ENCODE data around the gene PODXL2. TPM values are rescaled to one million over a fixed set of nuclear protein-coding genes. Genes with fewer than 3 reads are reported as not detected.
"Not testable (repeated sequence)": the region's sequence is repeated elsewhere in the genome, so short reads cannot be mapped to it uniquely, and the experiment has no call there.

PODXL2 gene
- total RNA-seq, 1 experiment from 2014 or later = 5.9 TPM

DNA sequence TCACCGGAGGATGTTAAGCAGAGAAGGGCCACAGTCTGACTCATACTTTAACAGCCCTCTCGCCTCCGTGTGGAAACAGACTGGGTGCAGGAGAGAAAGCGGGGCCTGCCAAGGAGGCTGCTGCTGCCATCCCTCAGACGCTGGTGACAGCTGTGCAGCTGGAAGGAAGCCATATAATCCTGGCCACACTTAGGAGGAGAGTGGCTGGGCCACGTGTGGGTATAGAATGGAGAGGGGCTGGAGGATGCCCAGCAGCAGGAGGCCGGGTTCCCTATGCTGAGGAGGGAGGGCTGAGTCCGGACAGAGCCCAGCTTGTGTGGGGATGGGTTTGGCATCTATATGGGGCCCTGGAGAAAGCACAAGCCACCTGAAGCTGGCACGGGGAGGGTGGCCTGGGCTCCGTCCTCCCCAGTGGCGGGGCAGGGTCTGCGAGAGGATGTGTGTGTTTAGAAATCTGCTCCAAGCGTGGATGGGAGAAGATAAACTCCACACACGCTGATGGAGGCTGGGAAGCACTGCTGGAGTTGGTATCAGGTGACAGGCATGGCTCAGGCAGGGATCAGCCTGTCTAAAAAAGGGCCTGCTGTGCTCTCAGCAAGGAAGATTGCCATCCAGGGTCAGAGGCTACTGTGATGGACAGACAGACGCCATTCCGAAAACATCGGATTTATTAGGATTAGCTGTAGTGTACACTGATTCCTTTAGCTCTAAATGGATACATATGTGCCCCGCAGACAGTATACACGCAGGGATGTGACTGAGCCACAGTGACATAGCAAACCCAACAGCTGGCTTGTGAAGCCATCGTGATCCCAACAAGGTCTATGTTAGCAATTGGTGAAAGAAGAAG is 59.7 kb downstream of the PODXL2 start:
- DNase-seq (ENCODE audit: low read depth) = peak; percentile 79

DNA sequence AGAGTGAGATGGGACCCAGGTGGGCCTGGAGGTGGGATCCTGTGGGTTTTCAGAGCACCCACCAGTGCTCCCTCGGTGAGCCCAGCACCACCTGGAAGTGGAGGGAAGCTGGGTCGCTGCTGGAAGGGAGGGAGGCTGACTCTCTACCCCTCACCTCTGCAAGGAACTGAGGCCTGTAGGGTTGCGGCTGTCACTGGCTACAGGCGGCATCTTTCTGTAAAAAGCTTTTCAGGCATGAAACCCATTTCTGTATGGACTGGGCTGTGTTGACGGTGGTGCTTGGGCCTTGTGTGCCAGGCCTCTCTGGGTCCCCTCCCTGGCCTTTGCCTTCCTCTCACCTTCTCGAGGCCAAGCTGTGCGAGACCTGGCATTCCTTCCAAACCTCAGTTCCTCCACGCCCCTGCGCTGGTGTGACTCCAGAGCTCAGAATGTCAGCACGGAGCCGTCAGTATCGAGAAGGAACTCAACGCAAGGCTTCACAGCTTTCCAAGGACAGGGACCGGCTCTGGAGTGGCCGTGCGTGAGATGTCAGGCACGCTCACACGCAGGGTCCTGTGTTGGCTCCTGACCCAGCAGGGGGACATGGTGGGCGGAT is 60.4 kb downstream of the PODXL2 start:
- no peak for DNase-seq (ENCODE audit: low read depth)

DNA sequence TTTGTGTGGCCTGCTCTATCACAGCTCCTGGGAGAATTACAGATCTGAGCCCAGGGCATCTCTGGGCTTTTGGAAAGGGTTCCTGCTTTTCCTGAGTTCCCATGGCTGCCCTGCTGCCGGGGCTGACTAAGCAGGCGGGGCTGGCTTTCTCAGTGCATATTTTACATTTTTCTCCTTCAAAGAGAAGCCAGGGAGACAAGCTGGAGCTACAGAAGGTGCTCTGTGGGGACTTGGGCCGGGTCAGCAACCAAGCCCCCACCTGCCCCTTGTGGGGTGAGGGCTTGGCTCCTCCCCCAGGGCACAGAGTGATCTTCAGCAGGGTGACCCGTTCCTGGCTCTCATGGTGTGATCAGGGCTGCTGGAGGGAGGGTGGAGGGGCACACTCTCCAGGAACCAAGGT is 61.1 kb downstream of the PODXL2 start:
- peak; percentile 60 for DNase-seq (ENCODE audit: low read depth)

DNA sequence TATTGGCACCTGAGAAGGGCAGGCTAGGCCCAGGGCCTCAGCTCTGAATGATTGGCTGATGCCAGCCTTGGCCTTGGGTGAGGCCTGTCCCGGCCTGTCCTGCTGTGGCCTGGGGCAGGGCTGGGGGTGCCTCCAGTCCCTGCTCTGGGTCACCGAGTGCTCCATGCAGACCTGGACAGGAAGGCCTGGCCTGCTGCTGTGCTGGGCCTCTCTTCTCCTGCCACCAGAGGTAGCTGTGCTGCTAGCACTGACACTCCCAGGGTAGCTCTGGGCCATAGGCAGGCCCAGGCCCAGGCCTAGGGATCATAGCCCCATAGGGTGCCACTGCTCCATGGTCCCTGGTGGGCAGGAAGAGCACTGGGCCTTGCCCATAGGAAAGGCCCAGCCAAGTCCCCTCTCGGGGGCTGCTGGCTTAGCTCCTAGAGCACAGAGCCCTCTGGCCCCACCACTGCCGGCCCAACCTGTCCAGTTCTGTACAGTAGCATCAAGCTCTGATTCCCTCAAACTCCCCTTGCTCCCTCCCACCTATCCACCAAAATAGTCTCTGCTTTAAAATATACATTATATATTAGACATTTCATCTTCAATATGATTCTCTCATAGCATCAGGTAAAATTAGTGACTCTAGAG is 62.0 kb downstream of the PODXL2 start:
- DNase-seq (ENCODE audit: low read depth) = peak; percentile 62

DNA sequence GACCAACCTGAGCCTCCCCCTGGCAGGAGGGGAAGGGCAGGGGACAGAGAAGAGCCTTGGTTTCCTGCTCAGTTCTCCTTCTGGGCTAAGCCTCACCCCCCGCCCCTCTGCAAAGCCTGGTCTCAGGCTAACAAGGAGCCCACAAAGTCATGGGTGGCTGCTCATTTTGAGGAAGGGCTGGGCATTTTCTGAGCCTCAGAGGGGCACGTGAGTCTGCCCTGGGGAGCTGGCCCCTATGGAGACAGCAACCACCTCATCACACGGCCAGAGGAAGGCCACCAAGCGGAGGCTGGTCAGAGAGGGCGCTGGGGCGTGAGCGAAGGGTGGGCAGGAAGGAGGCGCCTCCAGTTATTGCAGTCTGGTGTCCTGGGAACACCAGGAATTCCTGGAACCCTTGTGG is 62.5 kb downstream of the PODXL2 start:
- no peak for DNase-seq (ENCODE audit: low read depth)

DNA sequence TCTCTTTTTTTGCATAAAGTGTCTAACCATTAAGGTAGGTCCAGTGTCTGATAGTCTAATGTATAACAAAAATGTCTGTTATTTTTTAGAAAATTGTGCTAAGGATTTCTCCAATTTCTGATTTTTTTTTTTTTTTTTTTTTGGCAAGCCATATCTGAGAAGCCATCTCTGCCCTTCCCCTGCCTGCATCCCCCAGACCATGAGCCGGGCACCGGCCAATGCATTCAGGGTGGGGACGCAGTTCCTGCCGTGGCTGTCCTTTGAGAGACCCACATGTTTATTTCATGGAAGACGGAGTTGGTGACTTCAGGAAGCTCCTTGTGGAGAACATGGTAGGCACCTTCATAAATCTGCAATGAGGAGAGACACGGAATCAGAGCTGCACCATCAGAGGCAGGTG is 63.0 kb downstream of the PODXL2 start:
- no peak for DNase-seq (ENCODE audit: low read depth)

DNA sequence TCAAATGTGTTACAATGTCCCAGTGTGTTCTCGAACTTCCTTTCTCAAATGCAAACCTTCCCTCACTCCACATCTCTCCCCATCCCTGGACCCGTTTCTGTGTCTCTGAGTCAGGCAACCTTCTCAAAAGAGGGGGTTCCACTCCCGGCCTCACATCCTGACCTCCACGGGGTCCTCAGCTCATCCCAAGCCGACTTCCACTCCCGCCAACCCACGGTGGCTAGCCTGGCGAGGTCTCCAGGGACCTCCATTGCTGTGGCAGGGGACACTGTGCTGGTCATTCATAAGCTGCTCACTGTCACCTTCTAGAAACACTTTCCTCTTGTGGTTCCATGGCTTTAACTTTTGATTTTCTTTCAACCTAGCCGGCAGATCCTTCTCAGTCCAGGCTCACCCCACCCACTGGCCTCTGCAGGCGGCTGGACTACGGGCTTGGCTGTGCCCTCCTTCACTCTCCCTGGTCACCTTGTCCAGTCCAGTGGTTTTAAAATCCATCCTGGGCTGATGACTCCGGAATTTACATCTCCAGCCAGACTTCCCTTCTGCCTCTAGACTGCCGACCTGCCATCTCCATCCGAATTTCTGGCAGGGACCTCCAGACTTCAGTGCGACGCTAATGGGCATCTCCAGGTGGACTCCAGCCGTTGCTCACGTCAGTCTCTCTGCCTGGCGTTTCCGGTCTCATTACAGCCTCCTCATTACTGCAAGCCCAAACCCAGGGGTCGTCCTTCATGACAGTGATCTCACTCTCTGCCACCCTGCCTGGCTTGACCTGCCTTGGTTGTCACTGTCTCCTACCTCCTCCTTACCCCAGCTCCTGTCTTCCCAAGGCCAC is 63.7 kb downstream of the PODXL2 start:
- no peak for DNase-seq (ENCODE audit: low read depth)

DNA sequence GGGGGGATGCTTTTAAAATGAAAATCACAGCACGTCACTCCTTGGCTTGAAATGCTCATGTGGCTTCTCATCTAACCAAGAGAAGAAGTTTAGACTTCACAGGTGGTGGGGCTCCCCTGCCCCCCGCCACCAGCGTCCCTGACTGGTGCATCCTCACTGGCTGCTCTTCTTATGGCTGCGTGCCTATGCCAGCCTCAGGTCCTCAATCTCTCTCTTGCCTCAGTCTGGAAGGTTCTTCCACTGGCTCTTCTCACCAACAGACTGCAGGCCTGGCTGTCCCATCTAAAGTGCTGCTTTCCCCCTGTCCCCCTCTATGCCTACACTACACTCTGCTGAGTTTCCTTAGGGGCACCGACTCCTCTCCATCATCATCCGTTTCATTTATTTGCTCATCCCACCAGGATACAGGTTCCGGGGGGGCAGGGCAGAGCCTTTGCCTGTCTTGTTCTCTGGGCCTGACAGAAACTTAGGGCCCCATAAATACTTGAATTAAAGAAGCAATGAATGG is 64.4 kb downstream of the PODXL2 start:
- DNase-seq (ENCODE audit: low read depth) = no peak

DNA sequence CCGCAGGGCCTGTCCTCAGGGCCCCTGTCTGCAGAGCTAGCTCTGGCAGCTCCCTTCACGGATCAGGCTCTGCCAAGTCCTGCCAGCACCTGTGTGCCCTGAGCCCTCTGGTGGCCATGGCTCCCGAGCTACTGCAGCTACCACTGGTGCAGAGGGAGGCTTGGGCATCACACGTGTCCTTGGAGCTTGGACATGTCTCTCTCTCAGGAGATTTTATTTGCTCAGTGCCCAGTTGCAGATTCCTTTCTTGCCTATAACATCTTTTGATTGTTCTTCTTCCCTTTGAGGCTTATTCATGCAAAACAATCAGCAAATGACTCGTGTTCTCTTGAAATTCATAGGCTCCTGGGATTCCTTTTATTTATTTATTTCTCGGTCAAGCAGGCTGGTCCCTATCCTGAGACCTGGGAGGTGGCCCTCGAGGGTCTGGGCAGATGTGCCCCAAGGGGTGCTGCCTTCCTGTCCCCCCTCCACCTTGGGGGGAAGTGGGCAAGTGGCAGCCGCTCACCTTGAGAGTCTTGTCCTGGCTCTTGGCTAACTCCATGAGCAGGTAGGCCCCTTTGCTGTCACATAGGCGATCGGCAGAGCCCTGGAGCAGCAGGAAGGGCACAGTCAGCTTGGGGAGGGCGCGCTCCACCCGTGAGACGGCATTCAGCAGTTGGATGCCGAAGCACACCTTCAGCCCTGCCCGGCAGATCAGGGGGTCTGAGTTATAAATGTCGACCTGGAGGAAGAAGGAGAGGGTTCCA is 65.7 kb downstream of the PODXL2 start:
- DNase-seq (ENCODE audit: low read depth) = peak; percentile 46

DNA sequence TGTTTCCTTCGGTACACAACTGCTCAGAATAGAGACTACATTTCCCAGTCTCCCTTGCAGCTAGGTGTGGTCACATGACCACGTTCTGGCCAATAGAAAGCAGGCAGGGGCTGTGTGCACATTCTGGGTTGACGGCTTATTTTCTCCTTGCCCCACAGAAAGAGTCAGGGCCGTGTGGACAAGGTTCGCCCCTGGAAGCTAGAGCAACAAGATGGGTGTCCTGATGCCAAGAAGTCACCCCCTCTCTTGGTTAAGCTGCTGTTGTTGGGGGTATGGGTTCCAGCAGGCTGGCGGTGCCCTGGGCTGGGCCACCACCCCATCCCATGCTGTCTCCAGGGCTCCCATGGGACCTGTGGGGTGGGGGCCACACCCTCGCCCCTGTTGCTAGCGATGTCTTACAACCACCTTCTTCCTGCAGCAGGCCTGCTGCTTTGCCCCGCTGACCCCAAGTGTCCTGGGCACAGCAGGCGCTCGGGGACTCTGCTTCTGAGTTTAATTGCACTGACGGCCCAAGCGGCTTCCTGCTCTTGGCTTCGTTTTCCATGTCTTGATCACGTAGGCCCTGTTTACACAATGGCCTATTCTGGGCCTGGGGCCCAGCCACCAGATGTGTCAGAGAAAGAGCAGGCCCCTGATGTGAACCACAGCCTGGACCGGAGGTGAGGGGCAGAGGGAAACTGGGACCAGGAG is 68.7 kb downstream of the PODXL2 start:
- DNase-seq (ENCODE audit: low read depth) = peak; percentile 85

DNA sequence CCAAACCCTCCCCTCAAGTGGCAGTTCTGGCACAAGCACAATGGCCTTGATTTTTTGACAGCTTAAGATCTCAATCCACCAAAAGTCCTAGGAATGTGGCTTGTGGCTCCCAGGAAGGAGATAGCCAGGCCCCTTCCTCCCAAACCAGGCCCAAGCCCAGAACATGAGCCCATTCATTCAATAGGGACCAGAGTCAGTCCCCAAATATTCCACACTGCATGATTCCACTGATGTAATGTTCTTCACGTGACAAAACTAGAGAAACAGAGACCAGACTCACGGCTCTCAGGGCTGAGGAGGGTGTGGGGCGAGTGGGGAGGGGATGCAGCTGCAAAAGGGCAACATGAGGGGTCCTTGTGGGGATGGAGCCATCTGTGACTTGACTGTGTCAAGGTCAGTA is 69.3 kb downstream of the PODXL2 start:
- no peak for DNase-seq (ENCODE audit: low read depth)

DNA sequence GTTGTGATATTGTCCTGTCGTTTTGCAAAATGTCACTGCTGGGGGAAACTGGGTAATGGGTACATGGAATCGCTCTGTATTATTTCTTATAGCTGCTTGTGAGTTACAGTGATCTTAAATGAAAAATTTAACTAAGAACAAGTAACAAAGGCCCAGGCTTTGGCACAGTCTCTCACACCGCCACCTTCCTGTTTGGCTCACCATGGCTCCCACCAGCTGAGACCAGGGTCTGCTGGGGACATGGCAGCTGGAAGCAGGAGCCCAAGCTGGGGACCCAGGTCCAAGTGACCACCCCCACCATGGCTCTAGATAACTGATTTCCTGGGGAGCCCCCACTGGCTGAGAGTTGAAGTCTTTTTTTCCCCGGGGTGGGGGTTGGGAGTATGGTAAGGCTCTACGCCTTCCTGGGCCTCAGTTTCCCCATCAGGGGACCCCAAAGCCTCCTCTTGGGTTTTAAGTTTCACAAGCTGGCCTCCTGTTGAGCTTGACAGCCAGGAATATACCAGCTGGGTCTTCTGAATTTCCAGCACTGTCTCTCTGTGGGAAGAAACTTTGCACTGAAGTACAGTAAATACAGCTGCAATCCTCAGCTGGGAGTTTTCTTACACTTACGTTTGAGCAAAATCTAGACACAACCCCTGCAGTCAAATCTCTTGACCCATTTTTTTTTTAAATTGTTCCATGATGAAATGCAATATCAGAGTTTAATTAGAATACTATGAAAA is 69.9 kb downstream of the PODXL2 start:
- DNase-seq (ENCODE audit: low read depth) = no peak

DNA sequence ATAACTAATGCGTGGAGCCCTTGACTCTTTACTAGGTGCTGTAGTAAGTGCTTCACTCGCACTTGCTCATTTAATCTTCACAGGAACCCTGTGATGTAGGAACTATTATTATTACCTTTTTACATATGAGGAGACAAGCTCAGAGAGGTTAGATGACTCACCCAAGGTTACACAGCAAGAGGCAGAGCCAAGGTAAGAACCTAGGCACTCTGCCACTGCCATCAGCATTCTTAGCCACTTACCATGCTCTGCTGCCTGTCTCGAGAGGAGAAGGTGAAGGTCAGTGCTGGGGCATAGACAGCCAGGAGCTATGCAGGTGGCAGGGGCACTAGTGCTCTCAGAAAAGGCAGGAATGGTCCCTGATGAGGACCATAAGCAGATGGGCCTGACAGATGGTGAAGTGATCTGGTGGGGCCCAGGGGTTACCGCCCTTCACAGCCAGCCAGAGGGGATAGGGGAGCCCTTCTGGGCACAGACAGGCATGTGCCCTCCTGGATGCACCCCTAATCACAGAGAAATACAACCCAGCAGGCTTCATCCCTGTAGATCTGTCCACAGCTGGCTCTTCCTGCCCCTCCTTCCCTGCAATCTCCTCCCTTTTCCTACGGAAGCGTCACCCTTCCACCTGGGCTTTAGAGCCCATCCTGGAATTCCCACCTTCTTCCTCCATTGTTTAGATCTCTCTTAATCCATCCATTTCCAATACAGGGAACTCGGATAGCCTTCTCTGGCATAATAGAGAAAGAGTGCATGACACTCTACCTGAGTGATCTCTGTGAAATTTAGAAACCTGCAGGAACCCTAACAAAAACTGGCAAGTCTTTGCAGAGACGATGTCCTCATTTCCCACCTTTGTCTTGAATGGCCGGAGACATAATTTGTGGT is 70.7 kb downstream of the PODXL2 start:
- DNase-seq (ENCODE audit: low read depth) = peak; percentile 32

DNA sequence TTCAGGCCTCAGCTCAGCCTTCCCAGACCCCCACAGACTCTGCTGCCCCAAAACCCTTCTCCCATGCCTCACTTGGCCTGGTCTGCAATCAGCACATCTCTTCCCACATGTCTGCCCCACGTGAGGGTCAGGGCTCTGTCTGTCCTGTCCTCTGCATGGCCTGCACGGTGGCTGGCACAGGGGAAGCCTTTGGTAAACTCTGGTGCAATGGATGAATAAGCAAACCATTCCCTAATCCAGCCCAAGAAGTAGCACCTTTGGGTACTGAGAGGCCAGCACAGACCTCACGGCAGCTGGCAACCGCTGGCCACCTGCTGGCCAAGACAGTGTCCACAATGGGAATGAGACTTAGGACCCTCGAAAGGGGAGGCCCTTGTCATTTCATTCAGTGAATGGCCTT is 71.4 kb downstream of the PODXL2 start:
- no peak for DNase-seq (ENCODE audit: low read depth)

DNA sequence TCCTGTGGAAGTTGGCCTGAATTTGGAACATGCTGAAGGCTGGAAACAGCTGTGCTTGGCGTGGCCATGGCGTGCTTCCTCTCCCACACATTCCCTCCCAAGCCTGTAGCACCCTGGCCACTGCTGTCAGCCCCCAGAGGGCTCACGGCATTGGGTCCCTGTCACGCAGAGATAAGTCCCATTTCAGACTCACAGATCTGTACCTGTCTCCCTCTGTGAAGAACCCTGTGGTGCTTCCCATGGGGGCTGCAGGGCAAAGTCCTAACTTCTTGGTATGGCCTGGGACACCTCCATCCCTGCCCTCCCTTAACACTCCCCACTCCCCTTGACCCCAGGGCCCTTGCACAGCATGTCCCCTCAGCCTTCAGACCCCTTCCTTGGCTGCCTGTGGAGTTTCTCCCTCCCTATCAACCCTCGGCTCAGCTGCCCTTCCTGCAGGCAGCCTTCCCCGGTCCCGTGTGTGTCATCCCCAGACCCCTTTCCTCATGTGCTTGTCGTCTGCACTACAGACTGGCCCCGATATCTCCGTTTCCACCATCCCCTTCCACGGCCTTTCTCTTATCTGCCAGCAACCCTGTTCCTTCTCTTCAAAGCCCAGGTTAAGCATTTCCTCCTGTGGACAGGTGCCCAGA is 72.4 kb downstream of the PODXL2 start:
- DNase-seq (ENCODE audit: low read depth) = no peak

DNA sequence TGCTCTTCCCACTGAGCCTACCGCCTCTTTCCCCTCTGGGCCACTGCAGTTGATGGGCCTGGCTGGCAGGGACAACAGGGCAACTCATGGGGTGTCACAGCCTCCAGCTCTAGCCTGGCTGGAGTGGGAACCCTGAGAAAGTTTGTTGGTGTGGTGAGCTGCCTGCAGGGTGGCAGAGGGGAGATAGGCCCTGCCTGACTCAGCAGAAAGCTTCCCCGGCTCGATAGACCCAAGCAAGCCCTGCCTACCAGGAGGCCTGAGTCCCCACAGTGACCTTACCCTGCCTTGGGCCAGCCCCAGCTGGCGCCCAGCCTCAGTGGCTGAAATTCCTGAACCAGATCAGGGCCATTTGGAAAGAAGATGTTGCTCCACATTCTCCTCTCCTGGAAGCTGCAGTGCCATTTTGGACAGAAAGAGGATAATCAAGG is 73.2 kb downstream of the PODXL2 start:
- peak; percentile 59 for DNase-seq (ENCODE audit: low read depth)

DNA sequence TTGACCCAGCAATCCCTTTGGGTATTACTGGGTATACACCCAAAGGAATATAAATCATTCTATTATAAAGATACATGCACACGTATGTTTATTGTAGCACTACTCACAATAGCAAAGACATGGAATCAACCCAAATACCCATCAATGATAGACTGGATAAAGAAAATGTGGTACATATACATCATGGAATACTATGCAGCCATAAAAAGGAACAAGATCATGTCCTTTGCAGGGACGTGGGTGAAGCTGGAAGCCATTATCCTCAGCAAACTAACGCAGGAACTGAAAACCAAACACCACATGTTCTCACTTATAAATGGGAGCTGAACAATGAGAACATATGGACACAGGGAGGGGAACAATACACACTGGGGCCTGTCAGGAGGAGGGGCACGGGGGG is 75.9 kb downstream of the PODXL2 start:
- not testable (repeated sequence) for DNase-seq (ENCODE audit: low read depth)

DNA sequence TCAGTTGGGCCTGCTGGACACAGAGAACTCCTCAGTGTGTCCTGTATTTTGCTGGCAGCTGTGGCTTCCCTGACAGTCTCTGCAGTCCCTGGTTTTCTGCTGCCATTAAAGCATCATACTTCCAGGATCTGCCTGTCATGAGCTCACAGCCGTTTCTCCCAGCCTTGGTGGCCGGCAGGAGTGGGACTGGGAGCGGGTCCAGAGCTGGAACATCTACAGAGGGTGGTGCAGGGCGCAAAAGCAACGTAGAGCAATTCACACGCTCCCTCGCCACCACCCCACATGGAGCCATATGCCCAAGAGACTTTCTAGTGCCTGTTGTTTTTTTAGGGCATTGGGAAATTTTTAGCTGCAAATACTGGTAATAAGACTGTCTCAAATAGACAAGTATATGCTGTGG is 77.3 kb downstream of the PODXL2 start:
- DNase-seq (ENCODE audit: low read depth) = no peak

Data from RPMI7951 (cell line).